ENCODE measurements around the gene CCDC9B. TPM values are rescaled to one million over a fixed set of nuclear protein-coding genes. Genes with fewer than 3 reads are reported as not detected.
A peak's percentile ranks its signal among the peaks of the same experiment; 100 is the strongest.

The CCDC9B gene
- total RNA-seq, 1 donor from 2014 or later: 17.0 TPM

DNA sequence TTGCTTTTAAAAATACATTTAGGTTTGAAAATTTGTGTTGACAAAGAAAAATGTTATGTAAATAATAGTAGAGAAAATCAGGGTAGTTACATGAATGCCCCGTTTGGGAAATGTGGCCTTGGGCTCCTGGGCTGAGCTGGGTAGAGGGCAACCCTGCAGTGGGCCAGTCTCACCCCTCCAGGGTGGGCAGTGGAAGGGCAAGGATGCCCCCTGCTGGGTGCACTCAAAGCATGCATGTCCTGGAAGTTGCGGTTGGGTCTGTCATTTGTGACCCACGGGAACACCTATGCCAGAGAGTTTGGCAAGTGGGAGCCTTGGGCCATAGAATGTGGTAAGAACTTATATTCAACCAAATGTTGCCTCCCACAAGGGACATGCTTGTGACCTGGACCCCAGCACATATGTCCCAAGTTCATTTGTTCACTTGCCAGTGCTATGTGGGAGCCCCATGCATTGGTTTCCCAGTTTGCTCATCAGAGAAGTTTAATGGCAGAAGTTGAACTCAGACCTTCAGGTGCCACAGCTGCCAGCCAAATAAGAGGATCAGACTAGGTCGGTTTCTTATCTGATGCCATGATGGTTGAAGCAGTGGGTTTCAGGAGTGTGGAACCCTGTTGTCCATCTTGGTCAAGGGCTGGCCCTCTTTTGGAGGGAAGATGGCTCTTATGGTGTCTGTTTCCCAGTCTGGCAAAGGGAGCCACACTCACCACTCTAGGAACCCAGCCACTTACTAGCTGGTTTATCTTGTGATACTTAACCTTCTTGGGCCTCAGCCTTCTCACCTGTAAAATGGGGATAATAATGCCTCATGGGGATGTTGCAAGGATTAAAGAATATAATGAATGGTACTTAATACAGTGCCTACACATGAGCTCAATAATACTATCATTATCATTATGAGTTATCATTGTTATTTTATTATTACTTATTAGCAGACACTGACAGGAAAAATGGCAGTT is 30.5 kb downstream of the CCDC9B start:
- peak; percentile 15 for DNase-seq (ENCODE audit: low read depth, low spot score)

GRCh38 chr15:40309344-40309862 is 31.3 kb downstream of the CCDC9B start:
- no peak for DNase-seq (ENCODE audit: low read depth, low spot score)

DNA sequence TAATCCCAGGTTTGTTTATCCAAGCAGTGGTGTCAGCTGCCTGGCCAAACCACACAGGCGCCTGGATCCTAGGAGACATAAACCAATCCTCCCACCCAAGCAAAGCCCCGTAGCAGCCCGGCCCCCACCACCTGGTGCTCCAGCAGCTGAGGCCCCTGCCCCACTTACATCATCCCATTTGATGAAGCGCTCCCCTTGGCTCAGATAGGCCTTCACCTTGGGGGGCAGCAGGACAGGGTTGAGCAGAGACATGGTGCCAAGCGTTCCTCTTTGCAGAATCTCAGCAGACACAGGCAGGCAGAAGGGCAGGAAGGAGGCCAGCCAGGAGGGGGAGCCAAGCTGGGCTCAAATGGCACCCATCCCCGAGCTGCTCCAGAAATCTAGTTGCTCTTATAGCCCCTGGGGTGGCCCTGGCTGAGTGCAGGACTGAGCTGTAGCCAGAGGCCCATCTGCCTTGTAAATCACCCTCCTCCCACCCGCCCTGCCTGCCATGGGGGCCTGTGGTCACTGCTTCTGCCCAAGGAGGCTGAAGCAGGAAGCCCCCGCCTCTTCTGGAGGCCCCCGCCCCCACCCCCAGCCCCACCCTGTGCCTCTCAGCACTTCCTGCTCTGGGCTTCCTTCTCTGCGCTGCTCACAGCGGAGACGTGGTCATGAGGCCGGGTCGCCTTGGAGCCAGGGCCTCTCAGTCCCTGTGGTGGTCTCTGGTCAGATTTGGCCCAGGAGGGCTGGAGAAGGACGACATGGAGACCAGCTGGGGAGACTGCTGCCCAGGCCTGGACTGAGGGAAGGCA is 33.1 kb downstream of the CCDC9B start, which contains the start of gene PLCB2:
Gene PLCB2 (minus strand): TSS at position 515 of the 791 bp plus-strand sequence. CDS start 263 bp downstream, at position 252.
- no peak for DNase-seq (ENCODE audit: low read depth, low spot score)

GRCh38 chr15:40306908-40307307 is 33.8 kb downstream of the CCDC9B start:
- no peak for DNase-seq (ENCODE audit: low read depth, low spot score)

- DNase-seq (ENCODE audit: low read depth, low spot score): no peak
These were observed 34.4 kb downstream of the CCDC9B start for GRCh38 chr15:40306371-40306770.

GRCh38 chr15:40305281-40305680 is 35.5 kb downstream of the CCDC9B start:
- no peak for DNase-seq (ENCODE audit: low read depth, low spot score)

GRCh38 chr15:40303576-40303975 is 37.2 kb downstream of the CCDC9B start:
- DNase-seq (ENCODE audit: low read depth, low spot score): no peak

GRCh38 chr15:40302981-40303380 is 37.8 kb downstream of the CCDC9B start:
- DNase-seq (ENCODE audit: low read depth, low spot score): no peak

GRCh38 chr15:40302288-40302886 is 38.4 kb downstream of the CCDC9B start:
- DNase-seq (ENCODE audit: low read depth, low spot score): no peak

DNA sequence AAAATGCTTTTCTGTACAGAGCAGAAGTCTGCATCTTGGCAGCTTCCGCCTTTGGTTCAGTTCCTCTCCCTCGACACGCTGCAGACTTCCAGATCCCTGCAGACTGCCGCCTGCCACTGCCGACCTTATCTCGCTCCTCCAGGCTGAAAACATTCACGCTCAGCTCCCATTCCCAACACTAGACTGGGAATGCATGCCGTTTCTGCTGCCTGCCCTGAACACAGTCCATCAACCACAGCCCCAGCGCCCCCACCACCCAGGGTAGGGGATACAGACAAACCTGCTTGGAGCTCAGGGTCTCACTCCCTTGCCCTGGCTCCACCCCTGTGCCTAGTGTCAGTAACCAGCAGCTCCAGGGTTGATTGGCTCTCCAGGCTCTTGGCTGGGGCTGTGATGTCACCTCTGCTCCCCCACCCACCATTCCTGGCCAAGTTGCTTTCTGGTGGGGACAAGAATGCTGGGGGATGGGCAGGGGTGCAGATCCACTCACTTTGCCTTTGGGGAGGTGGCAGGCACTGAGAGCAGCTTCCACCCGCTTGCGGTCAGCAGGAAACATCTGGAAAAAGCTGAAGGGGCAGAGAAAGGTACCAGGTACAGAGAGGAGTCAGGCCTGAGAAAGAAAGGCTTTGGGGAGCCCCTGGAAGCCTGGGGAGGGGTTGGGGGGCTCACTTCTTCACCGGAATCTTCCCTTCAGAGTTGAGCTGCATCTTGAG is 39.1 kb downstream of the CCDC9B start:
- no peak for DNase-seq (ENCODE audit: low read depth, low spot score)

- no peak for DNase-seq (ENCODE audit: low read depth, low spot score)
These were observed 40.0 kb downstream of the CCDC9B start for GRCh38 chr15:40300771-40301170.

- DNase-seq (ENCODE audit: low read depth, low spot score): no peak
These were observed 40.4 kb downstream of the CCDC9B start for GRCh38 chr15:40300367-40300766.

DNA sequence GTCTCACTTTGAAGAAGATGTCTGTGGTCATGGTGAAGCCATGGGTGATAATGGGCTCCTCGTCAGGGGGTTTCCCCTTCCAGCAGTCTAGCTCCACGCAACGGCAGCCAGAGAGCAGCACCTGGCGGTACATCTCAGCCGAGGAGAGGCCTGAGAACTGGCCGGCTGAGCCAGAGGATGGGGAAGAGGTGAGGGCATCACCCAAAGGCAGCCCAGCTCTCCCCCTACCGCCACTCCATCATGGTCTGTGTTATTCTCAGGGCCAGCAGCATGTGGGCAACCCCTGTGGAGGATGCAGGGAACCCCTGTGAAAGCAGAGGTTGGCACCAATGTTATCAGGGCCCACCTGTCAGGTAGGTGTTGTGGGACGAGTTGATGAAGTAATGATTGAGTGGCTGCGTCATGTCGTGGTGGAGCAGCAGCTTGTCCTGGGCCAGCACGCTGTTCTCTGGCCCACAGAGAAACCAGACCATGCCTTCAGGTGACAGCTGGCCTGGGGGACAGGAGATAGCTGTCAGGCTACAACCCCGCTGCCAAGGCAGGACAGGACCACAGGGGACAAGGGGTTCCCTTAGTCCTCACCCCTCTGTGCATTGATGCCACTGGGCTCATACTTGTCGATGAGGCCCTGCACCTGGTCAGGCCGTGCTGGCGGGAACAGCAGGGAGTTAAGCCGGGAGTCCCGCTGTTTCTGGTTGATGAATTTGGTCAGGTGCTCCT is 42.4 kb downstream of the CCDC9B start:
- DNase-seq (ENCODE audit: low read depth, low spot score): no peak

GRCh38 chr15:40297356-40297755 is 43.4 kb downstream of the CCDC9B start:
- no peak for DNase-seq (ENCODE audit: low read depth, low spot score)

GRCh38 chr15:40296561-40297230 is 44.0 kb downstream of the CCDC9B start:
- DNase-seq (ENCODE audit: low read depth, low spot score): no peak

GRCh38 chr15:40295877-40296560 is 44.7 kb downstream of the CCDC9B start:
- DNase-seq (ENCODE audit: low read depth, low spot score): no peak

DNA sequence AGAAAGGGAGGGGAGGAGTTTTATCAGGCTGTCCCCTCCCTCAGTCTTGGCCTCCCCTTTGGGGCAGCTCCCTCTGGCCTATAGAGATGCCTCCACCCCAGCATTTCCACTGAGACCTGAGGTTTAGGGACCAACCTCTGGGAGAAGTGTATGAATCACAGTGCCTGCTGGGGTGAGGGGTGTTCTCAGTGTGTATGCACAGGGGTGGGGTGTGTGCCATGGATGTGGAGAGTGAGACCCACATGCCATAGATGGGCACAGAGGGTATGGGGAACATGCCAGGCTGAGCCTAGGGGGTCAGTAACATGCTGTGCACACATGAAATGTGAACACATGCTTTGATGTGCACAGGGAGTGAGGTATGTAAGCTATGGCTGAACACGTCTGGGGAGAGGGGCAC is 45.4 kb downstream of the CCDC9B start:
- no peak for DNase-seq (ENCODE audit: low read depth, low spot score)

GRCh38 chr15:40293905-40294895 is 46.5 kb downstream of the CCDC9B start:
- DNase-seq (ENCODE audit: low read depth, low spot score): no peak

Measured in pulmonary artery endothelial cell (primary cell).